H1 (cell line): ENCODE results near the gene MBNL1. TPM values are rescaled to one million over a fixed set of nuclear protein-coding genes. Genes with fewer than 3 reads are reported as not detected.

ENCODE experiments used
- BCL11A ChIP-seq, 2 experiments: IDR thresholded peaks; one replicate each; pipeline ENCODE4 v1.6.1; 2011; ENCODE audit warnings: low read depth in 2 of 2, low read length in 2 of 2, mild to moderate bottlenecking in 2 of 2
- CBX5 ChIP-seq: fragments of 300-800, 300-1000 bp; sonication (generic); IDR thresholded peaks from 2 replicates; pipeline ENCODE4 v1.7.1; 2016; ENCODE audit warnings: antibody characterized with exemption, low read length, low read depth
- EGR1 ChIP-seq: IDR thresholded peaks from 2 replicates; pipeline ENCODE4 v1.6.1; 2011; ENCODE audit warnings: low read depth, low read length, borderline replicate concordance
- JUND ChIP-seq: IDR thresholded peaks from 2 replicates; pipeline ENCODE4 v1.6.1; 2011; ENCODE audit warnings: mild to moderate bottlenecking, improper control_type of control experiment, low read length
- KDM5A ChIP-seq: fragments of 200-600 bp; IDR thresholded peaks from 2 replicates; pipeline ENCODE4 v1.7.1; 2012; ENCODE audit warnings: mild to moderate bottlenecking, low read length, inconsistent platforms, mixed read lengths
- NANOG ChIP-seq: IDR thresholded peaks from 2 replicates; pipeline ENCODE4 v1.6.1; 2011; ENCODE audit warnings: low read length, low read depth, mild to moderate bottlenecking, inconsistent platforms; ENCODE audit not compliant: insufficient read depth, poor library complexity, severe bottlenecking
- NRF1 ChIP-seq: IDR thresholded peaks from 2 replicates; pipeline ENCODE4 v1.6.1; 2011; ENCODE audit warnings: mild to moderate bottlenecking, low read depth, low read length, improper control_type of control experiment
- SP1 ChIP-seq: IDR thresholded peaks from 2 replicates; pipeline ENCODE4 v1.6.1; 2011; ENCODE audit warnings: low read depth, low read length
- TBP ChIP-seq: IDR thresholded peaks from 2 replicates; pipeline ENCODE4 v1.6.1; 2011; ENCODE audit warnings: low read depth, low read length, improper control_type of control experiment
- YY1 ChIP-seq: IDR thresholded peaks from 2 replicates; pipeline ENCODE4 v1.6.1; 2011; ENCODE audit warnings: low read depth, mild to moderate bottlenecking, low read length
- polyA plus RNA-seq, 7 experiments: library from polyadenylated mRNA; depleted of rRNA in 3 of 7; stranded (reverse) in 5 of 7; unstranded in 2 of 7; fragments of >200 nt in 5 of 7; fragments of 200-250 nt in 2 of 7; gene quantifications; 1 replicate in 5 of 7; 2 replicates in 1 of 7; 4 replicates in 1 of 7; pipeline versions ENCODE4 v1.2.1 to v1.2.3, GENCODE V29; 2011 to 2013; ENCODE audit warnings: missing spikeins in 2 of 7, mixed read lengths in 2 of 7
- total RNA-seq: library from RNA; stranded (reverse); fragmentation: NEBNext Ultra II Directional; extraction: Animal tissue kit (Norgen Biotek cat#: 25700); gene quantifications from 2 replicates; pipeline ENCODE4 v1.2.1, GENCODE V29; 2021
- TF ChIP-seq, protein P1 (sequence below): fragments of 300-600 bp; sonication (generic); IDR thresholded peaks from 2 replicates; pipeline ENCODE4 v1.7.1; 2012; ENCODE audit warnings: low read length, moderate library complexity, mild to moderate bottlenecking, inconsistent platforms; ENCODE audit not compliant: insufficient replicate concordance
- TF ChIP-seq, protein P2 (sequence below): IDR thresholded peaks from 2 replicates; pipeline ENCODE4 v1.6.1; 2011; ENCODE audit warnings: low read length, improper control_type of control experiment

MBNL1 gene
- total and polyA plus RNA-seq, 2 of the 8 experiments (the other 6 are each of a cell fraction or from before 2014, with no cell fraction given), result 5.0 to 16.4 TPM

DNA sequence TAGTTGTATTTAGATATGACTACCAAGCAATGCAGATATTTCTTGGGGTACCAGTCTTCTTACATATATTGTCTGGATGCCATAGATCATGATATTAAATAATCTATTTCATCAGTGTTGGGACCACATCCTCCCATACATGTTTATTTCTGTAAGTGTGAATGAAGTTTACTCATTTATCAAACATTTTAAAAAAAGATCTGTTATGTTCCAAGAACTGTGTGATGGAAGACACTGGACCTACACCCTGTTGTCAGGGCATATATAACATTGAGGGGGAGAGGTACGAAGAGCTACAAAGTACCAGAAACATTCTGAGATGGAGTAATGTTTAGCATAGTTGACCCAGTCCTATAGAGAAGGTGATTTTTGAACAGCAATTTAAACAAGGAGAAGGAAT lies 26.6 kb downstream of the MBNL1 start (continued):
- TF ChIP-seq, protein P1, sequence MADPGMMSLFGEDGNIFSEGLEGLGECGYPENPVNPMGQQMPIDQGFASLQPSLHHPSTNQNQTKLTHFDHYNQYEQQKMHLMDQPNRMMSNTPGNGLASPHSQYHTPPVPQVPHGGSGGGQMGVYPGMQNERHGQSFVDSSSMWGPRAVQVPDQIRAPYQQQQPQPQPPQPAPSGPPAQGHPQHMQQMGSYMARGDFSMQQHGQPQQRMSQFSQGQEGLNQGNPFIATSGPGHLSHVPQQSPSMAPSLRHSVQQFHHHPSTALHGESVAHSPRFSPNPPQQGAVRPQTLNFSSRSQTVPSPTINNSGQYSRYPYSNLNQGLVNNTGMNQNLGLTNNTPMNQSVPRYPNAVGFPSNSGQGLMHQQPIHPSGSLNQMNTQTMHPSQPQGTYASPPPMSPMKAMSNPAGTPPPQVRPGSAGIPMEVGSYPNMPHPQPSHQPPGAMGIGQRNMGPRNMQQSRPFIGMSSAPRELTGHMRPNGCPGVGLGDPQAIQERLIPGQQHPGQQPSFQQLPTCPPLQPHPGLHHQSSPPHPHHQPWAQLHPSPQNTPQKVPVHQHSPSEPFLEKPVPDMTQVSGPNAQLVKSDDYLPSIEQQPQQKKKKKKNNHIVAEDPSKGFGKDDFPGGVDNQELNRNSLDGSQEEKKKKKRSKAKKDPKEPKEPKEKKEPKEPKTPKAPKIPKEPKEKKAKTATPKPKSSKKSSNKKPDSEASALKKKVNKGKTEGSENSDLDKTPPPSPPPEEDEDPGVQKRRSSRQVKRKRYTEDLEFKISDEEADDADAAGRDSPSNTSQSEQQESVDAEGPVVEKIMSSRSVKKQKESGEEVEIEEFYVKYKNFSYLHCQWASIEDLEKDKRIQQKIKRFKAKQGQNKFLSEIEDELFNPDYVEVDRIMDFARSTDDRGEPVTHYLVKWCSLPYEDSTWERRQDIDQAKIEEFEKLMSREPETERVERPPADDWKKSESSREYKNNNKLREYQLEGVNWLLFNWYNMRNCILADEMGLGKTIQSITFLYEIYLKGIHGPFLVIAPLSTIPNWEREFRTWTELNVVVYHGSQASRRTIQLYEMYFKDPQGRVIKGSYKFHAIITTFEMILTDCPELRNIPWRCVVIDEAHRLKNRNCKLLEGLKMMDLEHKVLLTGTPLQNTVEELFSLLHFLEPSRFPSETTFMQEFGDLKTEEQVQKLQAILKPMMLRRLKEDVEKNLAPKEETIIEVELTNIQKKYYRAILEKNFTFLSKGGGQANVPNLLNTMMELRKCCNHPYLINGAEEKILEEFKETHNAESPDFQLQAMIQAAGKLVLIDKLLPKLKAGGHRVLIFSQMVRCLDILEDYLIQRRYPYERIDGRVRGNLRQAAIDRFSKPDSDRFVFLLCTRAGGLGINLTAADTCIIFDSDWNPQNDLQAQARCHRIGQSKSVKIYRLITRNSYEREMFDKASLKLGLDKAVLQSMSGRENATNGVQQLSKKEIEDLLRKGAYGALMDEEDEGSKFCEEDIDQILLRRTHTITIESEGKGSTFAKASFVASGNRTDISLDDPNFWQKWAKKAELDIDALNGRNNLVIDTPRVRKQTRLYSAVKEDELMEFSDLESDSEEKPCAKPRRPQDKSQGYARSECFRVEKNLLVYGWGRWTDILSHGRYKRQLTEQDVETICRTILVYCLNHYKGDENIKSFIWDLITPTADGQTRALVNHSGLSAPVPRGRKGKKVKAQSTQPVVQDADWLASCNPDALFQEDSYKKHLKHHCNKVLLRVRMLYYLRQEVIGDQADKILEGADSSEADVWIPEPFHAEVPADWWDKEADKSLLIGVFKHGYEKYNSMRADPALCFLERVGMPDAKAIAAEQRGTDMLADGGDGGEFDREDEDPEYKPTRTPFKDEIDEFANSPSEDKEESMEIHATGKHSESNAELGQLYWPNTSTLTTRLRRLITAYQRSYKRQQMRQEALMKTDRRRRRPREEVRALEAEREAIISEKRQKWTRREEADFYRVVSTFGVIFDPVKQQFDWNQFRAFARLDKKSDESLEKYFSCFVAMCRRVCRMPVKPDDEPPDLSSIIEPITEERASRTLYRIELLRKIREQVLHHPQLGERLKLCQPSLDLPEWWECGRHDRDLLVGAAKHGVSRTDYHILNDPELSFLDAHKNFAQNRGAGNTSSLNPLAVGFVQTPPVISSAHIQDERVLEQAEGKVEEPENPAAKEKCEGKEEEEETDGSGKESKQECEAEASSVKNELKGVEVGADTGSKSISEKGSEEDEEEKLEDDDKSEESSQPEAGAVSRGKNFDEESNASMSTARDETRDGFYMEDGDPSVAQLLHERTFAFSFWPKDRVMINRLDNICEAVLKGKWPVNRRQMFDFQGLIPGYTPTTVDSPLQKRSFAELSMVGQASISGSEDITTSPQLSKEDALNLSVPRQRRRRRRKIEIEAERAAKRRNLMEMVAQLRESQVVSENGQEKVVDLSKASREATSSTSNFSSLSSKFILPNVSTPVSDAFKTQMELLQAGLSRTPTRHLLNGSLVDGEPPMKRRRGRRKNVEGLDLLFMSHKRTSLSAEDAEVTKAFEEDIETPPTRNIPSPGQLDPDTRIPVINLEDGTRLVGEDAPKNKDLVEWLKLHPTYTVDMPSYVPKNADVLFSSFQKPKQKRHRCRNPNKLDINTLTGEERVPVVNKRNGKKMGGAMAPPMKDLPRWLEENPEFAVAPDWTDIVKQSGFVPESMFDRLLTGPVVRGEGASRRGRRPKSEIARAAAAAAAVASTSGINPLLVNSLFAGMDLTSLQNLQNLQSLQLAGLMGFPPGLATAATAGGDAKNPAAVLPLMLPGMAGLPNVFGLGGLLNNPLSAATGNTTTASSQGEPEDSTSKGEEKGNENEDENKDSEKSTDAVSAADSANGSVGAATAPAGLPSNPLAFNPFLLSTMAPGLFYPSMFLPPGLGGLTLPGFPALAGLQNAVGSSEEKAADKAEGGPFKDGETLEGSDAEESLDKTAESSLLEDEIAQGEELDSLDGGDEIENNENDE, result no peak
- TF ChIP-seq YY1 (no peak), BCL11A (IDR thresholded peaks at IDR 0.05; ENCODE audit: low read depth in 2 of 2, low read length in 2 of 2) (no peak), SP1 (no peak), EGR1 (no peak), JUND (no peak), TBP (no peak), NRF1 (no peak), KDM5A (no peak), NANOG (no peak), CBX5 (no peak)
- TF ChIP-seq, protein P2, sequence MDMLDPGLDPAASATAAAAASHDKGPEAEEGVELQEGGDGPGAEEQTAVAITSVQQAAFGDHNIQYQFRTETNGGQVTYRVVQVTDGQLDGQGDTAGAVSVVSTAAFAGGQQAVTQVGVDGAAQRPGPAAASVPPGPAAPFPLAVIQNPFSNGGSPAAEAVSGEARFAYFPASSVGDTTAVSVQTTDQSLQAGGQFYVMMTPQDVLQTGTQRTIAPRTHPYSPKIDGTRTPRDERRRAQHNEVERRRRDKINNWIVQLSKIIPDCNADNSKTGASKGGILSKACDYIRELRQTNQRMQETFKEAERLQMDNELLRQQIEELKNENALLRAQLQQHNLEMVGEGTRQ, result no peak
